Cortex of kidney (tissue), 1 donor: Measurements from ENCODE around the gene ASTN2.

Experiments used
- DNase-seq: peaks from one replicate; lab custom pipeline; 2025; lab: John Stamatoyannopoulos, UW

ASTN2 gene

DNA sequence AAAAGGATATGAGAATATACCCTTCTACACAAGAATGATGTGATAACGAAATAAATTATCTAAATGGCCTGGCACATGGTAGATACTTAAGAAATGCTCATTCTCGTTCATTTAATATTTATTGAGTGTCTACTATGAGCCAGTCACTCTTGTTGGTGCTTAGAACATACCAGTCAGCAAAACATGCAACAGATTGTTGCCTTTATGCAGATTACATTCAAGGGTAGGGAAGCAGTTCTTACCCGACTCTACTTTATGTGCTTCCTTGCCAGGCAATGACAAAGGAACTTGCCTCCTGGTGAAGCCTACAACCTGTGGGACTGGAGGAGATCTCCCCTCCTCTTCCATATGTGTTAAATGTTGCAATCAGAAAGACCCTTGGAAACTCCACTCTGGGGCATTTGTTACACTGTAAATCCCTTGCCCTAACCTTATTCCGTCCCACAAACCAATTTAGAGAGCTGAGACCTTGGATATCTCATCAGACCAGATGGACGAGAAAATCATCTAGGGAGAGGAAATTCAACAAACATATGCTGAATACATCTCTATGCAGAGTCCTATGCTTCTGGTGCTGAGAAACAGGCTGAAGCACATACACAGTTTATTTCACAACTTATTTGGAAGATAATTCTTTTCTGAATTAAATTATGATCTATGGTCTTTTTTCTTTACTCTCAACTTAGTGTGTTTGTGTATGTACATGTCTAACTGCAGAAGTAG is 855.9 kb downstream of the ASTN2 start:
- no peak for DNase-seq

DNA sequence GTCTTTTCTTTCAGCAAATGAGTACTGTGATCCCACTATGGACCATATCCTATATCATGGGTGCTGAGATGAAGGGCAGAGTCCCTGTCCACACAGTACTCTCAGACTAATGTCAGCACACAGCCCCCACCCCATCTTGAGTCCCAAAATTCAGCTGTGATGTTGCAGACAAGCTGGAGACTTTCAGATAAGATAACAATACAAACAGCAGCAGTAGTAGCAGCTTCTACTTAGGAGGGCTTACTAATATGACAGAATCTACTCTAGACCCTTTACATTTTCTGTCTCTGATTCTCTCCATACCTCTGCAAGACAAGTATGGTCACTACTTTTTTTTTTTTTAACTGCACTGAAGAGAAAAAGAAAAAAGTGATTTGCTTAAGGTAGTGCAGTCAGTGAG is 856.8 kb downstream of the ASTN2 start:
- no peak for DNase-seq

DNA sequence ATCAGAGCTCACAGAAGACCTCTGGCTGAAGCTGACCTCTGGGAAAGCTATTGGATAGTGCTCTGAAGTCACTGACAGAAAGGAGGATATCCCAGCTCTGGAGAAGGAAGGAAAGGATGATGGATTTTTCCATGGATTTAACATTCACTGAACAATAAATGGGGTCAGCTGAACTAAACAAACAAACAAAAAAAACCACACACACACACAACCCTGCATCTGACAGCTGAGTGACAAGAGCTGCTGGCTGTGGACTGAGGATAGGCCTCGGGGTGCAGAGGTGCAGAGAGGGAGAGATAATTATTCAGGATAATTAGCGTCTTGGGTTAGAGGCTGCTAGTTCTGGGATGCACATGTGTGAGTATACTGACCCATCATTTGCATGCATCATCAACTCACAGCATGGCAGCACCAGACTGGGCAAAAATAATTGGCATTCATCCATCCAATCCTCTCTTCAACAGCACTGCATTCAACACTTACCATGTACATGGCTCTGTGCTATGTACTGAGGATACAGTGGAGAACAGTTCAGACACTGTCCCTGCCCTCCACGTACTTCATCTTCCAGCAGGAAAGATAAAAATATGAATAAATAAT is 859.2 kb downstream of the ASTN2 start:
- no peak for DNase-seq

DNA sequence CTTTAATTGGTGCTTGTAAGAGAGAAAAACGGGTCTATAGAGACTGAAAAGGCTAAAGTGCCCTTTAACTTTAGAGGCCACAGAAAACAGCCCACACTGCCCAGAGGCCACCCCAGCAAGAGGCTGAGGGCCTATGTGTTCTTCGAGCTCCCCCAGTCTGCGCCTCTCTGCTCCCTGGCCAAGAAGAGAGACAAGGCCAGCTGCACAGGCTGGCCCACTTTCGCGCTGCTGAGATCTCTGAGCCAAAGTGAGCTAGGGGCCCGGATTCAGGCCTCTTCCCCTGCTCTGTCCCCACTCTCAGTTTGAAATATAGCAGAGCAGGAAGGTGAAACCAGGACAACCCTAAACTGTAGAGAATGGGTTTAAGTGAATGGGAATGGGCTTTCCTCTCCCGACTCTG is 859.7 kb downstream of the ASTN2 start:
- no peak for DNase-seq

DNA sequence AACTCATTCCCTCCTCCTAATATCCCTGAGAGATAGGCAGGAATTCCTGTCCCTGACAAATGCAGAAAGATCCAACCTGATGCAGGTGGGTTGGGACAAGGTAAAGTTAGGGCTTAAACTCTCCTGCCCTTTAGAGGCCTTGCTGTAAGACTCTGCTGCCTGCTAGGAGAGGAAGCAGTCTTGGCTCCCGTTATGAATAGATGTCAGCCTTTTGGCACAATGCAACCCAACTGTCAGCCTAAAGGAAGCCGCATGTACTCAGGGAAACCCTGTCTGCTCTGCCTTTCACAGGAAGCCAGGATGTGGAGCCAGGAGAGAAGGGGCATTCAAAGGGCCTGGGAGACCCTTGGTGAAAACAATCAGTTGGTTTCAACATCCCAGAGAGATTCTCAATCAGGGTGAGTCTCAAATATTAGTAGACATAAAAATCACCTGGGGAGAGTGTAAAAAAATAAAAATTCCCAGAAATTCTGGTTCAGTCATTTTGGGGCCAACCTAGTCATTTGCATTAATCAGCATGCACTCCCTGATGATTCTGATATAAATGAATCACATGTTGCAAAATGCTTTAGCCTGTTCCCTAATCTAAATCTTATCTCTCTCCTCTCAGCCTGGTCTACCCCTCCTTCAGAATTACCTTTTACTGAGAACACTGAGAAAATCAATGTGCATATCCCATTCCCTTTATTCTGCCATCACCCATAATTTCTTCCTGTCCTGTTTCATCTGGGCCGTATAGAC is 864.0 kb downstream of the ASTN2 start:
- DNase-seq = no peak

DNA sequence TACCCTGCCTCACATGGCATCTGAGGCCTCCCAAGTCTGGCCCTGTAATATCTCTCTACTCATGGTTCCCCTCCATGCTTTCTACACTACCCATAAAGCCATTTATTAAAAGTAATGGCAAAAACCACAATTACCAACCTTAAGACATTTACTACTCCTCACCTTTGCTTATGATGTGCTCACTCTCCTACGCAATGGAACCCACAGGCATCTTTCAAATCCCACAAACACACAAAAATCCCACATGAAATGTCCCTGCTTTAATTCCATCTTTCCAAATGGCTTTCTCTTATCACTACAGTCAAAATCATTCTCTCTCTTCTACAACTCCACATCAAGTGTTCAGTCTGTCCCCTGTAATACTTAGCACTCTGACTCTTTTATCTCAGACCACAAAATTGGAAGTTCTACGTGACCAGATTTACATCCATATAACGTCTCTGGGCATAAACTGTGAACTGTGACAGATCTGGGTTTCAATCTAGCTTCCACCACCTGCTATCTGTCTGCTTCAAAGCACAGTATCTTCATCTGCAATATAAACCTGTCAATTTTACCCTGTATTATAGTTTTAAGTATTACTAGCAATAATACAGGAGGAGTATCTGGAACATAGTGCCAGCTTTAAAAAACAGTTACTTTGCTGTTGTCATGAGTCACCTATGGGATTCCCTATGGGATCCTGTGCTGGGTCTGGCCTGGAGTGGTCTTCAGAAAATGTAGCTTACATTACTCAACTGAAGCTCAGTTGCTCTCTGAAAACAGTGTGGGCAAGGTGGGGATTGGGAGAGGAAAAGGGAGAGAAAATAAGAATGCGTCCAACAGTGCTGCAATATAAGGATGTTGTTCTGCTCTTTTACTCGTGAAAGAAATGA is 864.8 kb downstream of the ASTN2 start:
- DNase-seq = no peak

DNA sequence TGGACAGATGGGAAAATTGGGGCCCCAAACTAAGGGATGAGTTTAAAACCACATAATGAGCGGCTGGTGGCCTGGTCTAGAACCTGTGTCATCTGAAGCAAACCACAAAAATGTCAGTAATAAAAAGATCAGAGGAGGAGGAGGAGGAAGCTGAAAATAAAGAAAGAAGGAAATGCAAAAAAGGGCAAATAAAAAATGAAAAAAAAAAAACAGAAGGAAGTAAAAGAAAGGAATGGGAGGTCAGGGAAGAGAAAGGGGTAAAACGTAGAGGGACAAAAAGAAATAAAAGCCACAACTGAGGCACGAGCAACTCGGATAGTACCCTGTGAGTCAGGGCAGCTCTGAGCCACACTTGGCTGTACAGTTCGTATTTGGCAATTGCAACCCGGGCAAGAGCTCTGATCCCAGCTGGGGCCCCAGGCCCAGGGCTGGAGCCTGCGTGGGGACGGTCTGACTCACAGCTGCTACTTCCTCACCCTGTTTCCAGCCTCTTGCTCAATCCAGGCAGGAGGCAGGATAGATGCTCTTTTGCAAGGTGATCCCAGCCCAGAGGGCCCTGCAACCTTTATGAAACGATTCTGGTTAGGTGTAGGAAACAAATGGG is 865.7 kb downstream of the ASTN2 start:
- no peak for DNase-seq

DNA sequence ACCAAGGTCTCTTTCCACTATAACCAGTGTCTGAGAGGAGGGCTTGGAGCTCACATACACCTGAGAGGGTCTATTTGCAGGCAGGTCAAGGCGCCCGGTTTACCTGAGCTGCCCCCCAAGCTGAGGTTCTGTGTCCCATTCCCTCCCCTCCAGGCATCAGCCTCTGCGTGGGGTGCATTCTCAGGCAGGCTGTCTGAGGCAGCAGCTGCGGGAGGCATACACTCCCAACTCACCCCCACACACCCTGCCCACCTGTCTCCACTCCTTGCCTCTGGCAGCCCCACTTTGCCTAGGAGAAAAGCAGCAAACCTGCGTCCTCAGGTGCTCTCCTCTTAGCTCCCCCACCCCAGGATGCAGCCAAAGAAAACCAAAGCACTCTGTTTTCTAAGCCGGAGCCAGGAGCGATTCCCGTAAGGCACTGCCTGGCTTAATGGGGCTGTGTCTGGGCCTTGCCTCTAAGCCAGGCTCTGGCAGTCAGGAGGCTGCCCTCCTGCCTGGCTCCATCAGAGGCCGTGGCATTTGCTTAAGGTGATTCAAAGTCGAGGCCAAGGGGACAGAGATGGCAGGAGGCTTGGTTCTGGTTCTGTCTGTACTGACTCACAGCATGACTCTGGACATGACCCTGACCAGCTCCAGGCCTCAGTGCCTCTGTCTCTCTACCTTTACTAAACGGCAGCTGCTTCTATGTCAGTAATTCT is 867.0 kb downstream of the ASTN2 start:
- no peak for DNase-seq

DNA sequence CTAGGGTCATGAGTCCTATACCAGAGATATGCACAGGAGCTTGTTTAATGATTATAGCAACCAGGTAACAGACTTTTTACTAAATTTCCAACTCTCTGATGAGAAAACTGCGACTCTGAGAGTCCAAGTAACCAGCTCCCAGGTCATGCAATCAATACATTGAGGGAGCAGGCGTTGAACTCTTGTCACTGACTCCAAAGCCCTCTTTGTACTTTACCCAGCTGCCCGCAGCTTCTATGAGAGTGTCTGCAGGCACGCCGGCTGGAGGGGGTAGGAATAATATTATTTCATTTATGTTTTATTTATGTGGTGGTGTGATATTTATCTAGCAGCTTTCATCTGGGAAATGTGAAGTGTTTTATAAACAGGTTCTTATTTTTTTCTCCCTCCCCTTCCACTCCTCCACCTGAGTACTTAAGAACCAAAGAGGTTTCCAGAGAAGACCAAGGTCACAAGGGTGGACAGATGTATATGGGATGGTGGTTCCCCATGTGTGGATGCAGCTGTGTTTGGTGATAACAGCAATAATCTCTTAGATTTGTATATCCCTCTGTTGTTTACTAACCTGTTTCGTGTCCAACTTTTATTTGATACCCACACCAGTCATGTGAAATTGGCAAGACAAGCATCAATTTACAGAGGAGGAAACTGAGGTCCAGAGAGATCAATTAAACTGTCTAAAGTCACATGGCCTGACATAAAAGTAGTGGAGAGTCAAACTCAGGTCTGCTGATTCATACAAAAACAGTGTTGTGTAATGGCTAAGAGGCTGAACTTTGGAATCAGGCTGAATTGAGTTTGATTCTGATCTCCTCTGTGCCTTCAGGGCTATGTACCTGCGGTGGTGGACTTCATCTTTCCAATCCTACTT is 867.9 kb downstream of the ASTN2 start:
- no peak for DNase-seq

DNA sequence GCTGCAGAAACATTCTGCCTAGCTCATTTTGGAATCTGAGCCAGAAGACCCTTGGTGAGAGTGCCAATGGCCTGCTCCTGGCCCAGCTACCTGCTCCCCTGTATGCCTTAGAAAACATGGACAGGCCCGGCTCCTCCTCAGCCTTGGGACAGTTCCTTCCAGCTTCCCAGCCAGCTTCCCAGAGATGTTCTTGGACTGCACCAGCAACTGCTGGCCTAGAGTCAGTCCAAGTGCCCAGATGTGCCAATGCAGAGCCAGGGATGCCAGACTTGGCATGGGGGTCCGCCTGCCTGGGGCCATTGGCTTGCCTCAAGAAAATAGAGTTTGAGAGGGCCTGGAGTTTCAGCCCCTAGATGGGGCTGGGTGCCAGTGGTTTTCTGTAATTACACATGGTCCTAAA is 870.0 kb downstream of the ASTN2 start:
- DNase-seq = no peak

DNA sequence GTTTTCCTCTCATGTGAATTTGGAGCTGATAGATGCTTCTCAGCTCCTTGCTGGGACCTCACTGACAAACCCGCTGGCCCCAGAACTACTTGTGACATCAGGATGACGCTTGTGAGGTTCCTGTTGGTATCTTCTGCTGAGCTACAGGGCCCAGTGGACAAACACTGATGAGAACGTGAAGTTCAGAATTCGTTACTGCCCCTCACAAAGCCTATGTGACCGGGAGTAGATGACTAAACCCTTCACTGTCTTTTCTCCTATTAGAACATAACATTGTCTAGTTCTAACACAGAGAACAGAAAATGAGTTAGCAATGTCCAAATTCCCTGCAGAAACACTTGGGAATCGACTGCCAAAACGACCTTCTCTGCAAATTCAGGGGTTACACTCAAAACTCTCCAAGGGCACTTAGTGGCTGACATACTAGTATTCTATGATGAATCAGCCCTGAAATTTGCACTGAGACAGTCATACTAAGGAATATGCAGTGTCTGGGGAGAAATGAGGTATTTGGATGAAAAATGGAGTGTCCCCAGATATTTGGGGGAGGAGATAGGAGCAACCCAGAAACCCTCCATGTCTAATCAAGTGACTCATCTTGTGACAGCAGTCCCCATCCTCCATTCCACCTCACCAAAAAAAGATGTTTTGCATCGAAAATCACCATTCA is 871.0 kb downstream of the ASTN2 start:
- no peak for DNase-seq

DNA sequence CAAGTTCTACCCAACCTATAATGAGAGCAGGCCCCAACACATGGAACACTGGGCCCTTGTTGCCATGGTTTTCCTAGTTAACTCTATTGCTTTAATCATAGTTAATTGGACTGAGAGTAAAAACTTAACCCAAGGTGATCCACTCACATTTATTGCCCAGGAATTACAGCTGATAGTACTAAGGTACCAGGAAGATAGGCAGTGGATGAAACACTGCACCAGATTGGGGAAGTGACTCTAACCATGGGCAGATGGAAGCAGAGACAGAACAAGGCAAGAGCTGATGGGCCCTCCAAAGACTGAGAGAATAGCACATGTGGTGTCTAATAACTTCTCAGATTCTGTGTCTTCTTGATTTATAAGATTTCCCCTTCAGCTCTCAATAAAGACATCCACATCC is 873.5 kb downstream of the ASTN2 start:
- DNase-seq = no peak

DNA sequence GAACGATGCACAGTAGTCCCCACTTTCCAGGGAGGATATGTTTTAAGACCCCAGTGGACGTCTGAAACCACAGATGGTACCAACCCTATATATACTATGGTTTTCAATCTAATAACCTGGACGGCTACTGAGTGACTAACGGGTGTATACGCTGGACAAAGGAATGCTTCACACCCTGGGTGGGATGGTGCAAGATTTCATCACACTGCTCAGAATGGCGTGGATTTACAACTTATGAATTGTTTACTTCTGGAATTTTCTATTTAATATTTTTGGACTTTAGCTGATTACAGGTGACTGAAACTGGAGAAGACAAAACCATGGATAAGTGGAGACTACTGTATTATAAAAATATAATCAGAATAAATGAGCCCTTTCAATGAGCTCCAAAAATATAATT is 875.3 kb downstream of the ASTN2 start:
- no peak for DNase-seq

DNA sequence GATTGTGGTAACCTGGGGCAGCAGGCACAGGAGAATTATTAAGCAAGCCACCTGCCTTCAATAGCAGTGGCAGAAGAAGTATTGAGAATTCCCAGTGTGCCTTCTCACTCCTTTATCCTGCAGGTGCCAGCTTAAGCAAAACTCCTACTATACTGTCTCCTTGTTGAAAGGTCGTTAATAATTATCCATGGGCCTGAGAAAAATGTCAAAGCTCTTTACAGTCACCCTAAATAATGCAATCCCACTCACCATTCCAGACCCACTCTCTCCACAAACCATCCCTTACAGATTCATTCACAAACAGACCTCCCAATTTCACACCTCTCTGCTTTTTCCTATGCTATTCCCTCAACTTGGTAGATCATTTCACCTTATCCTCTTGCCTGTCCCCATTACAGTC is 889.2 kb downstream of the ASTN2 start:
- no peak for DNase-seq

DNA sequence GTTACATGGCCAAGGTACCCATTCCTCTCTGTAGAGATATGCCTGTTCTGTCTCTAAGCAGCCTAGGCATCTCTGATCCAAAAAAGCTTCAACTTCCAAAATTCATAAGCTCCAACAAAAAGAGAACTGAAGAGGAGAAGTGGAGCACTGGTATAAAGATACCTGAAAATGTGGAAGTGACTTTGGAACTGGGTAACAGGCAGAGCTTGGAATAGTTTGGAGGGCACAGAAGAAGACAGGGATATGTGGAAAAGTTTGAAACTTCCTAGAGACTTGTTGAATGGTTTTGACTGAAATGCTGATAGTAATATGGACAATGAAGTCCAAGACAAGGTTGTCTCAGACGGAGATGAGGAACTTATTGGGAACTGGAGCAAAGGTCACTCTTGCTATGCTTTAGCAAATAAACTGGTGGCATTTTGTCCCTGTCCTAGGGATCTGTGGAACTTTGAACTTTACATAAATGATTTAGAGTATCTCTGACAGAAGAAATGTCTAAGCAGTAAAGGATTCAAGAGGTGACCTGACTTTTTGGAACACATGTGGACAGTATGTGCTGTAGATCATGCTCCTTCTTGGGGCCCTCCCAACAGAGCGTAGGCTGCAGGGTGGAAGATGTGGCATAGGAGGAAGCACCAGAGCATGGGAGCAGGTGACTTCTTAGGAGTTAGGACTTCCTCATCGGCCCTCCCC is 889.9 kb downstream of the ASTN2 start:
- no peak for DNase-seq

DNA sequence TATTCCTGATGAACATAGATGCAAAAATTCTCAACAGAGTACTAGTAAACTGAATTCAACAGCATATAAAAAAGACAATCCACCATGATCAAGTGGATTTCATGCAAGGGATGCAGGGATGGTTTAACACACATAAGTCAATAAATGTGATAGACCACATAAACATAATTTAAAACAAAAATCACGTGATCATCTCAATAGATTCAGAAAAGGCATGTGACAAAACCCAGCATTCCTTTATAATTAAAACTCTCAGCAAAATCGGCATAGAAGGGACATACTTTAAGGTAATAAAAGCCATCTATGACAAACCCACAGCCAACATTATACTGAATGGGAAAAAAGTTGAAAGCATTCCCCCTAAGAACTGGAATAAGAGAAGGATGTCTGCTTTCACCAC is 894.6 kb downstream of the ASTN2 start:
- DNase-seq = no peak

DNA sequence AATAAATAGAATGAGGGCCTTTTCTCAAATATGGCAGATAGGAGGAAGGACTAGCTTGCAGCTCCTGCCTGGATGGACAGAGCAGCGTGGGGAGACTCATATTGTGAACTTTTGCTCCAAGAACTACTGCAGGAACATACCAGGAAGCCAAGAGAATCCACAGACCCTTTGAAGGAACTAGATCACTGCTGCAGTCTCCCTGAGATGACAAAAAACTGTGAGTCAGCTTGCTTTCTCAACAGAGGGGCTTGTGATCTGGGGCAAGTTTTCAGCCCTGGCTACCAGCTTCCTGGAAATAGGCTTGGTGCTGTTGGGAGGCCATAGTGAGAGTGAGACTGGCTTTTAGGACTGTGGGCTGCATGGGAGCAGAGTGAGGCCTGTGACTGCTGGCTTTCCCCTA is 898.4 kb downstream of the ASTN2 start:
- no peak for DNase-seq

DNA sequence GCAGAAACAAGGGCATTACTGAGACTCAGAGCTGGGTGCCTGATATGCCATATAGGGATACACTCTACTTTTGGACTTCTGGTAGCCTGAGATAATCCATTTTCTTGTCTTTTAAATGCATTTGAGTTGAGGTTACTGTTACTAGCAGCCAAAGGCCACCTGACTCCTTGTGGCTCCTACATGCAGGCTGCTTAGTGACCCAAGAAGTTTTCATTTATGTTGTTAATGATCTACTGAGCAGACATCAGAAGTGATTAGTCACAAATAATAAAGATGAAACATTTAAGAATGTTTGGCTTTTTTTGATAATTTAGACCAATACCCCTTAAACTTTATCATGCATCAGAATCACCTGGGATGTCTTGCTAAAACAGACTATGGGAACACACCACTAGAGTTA is 899.3 kb downstream of the ASTN2 start:
- no peak for DNase-seq

DNA sequence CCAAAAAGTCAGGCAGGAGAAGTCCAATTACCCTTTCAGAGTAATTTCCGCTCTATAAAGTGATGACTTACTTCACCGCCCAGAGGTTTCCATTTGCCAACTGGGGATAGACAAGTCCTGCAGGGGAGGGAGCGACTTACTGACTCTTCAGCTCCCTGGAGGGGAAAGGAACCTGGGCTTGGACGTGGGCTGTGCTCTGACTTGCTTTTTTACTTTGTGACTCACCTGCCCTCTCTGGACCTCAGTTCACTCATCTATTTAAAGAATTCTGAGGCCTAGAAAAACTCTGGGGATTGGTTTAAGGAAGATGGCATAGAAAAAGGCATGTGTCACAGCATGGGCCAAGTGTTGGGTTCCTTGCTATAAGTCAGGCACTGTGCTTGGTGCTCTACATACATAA is 908.2 kb downstream of the ASTN2 start:
- DNase-seq = no peak
